GM21619 (cell line): ENCODE measurements around the gene FGFRL1.
"Not testable (repeated sequence)": the region's sequence is repeated elsewhere in the genome, so short reads cannot be mapped to it uniquely, and the experiment has no call there.

ENCODE experiments used
- ATAC-seq: cut with Tn5 transposase; IDR thresholded peaks from one replicate; pipeline ENCODE4 v1.9.1; 2021; ENCODE audit not compliant: unreplicated experiment

FGFRL1 gene

GRCh38 chr4:992297-993110 lies 18.9 kb upstream of the FGFRL1 start:
- ATAC-seq: no peak

DNA sequence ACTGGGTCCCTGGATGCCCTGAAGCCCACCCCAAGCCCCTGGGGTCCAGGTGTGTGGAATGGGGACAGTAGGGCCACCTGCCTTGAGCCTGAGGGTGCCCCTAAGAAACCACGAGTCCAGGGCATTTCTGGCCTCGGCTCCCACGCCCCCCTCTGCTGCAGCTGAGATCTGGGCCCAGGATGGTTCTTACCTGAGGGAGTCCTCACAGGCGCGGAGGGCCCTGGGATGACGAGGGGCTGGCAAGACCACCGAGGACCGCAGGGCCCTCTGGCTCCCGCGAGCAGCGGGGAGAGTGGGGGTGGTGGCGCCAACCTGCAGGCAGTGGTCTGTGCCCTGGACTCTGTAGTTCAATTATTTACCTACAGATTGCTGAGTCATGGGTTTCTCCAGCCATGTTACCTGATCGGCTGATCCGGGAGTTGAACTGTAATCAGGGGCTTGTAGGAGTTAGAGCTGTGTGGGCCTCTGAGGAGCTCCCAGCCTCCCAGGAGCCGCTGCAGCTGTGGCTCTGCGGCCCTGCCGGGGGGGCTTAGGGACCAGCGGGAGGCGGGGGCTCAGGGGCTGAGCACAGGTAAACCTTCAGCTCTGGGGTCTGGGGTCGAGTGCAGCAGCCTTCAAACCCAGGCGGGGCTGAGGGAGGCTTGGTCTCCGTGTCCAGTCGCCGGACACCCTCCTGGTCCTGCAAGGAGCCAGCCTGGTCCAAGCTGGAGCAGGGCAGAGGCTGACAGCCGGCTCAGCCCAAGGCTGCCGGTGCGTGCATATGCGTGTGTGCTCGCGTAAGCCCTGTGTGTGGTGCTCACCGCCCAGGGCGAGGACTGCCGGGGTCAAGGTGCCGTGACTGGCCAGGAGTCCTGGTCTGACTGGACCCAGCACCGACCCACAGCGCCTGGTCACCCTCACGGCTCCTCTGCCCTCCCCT lies 18.1 kb upstream of the FGFRL1 start, which contains the start of gene SLC26A1:
TSS of gene SLC26A1 (minus strand) at position 294 of the 919 bp plus-strand sequence. CDS start 1,701 bp downstream, outside the sequence.
- ATAC-seq: no peak

DNA sequence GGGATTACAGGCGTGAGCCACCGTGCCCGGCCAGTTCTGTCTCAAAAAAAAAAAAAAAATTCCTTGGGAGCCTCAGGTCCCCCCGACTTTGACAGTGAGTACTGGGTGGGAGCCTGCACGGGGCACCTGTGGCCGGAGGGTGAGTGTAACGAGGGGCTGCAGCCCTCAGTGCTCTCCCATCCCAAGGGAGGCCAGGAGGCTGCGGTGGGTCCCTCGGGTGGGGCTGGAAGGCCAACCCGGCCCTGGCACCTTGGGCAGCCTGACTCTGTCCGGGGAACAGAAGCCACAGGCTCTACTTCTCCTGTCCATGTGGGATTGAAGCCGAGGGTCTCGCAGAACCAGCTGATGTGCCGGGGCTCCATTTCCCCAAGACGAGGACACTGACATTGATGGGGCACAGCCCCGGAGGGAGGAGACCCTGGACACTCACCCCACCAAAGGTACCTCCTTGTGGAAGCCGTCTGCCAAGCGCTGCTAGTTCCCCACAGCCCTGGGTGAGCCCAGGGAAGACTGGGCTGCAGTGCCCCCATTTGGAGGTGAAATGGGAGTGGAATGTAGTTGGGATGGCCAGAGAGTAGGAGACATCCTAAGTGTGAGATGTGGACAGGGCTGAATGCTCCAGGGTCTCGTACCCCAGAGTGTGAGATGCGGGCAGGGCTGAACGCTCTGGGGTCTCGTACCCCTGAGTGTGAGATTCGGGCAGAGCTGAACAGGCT lies 16.0 kb upstream of the FGFRL1 start:
- no peak for ATAC-seq

DNA sequence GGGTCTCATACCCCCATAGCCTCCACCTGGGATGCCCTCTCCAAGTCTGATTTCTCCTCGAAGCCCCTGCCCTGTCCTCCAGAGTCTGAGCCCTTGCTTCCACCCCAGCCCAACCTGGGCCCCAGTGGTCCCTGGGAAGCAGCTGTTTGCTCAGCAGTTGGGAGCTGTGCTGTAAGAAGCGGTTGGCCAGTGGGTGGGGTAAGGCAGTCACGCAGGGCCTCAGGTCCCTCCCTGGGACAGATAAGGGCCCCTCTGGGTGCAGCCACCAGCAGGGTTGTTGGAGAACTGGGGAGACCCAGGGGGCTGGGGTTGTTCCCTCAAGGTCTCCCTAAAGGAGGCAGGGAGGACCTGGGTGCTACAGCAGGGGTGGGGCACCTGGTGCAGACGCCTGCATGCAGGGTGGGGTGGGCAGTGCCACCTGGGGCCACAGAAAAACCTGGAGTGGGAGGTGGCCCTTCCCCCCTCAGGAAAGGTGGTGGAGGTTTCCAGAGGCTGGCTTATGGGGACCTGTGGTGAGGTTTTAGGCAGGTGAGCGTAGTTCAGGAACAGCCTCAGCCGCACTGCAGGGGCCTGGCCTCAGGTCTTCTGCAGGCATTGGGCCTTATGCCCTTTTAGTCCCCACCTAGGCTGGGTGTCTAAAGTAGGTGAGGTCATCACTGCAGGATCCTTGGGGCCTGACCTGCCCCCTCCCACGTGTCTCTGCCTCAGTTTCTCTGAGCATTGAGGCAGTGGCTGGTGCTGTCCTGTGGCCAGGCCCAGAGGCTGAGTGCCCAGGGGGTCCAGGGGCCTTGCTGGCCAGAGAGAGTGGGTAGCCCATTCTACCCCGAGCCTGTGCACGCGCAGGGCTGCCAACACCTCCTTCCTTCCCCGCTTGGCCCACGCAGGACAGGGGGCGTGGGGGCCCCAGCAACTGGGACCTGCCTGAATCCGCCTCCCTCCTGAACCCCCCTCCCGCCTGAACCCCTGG lies 15.1 kb upstream of the FGFRL1 start:
- no peak for ATAC-seq

DNA sequence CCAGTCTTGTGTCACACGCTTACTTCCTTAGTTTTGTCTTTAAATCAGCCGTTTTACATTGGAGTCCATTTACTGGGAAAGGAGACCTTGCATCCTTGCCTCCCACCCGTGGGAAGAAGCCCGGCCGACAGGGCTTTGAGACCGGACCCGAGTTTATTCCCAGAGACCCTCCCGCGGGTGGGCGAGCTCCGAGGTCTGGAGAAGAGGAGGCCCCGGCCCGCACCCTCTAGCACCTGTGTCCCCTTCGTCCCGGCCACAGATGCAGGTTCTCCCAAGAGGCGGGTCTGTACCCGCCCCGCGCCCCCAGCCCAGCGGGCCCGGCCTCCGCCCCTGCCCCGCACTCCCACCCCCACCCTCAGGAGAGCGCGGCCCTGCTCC lies 14.4 kb upstream of the FGFRL1 start:
- ATAC-seq: no peak

DNA sequence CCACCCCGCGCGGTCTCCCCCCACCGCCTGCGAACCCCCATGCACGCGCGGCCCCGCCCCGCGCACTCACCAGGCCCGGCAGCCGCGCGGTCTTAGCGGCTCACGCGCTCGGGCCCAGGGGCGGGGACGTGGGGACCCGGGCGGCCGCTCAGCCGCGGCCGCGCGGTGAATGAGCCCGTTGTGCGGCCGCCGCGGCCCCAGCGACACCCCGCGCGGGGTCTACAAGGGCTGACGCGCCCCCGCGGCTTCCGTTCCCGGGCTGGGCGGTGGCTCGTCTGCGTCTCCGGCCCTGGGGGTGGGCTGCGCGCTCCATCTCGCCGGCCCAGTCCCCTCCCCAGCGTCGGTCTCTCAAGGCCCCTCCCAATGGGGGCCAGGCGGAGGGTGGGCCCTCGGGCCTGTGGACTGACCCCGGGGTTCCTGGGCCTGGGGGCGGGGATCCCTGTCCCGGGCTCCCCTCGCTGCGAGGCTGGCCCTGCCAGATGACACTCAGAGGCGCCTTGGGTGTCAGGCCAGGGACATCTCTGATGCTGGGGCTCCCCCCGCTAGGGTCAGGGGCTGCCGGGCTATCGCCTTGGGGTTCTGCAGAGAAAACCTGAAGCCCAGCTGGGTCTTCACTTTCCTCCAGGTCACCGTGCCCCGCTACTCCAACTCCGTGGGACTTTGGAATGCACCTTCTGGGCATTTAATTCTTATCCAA lies 13.9 kb upstream of the FGFRL1 start:
- ATAC-seq: no peak

- ATAC-seq: no peak
Measured at GRCh38 chr4:998096-998691, 13.2 kb upstream of the FGFRL1 start.

- not testable (repeated sequence) for ATAC-seq
Measured at GRCh38 chr4:999240-999863, 12.1 kb upstream of the FGFRL1 start.

- ATAC-seq: no peak
Measured at GRCh38 chr4:999882-1000425, 11.5 kb upstream of the FGFRL1 start.

GRCh38 chr4:1000686-1001260 lies 10.7 kb upstream of the FGFRL1 start:
- no peak for ATAC-seq

GRCh38 chr4:1001561-1002130 lies 9.8 kb upstream of the FGFRL1 start:
- ATAC-seq: no peak

DNA sequence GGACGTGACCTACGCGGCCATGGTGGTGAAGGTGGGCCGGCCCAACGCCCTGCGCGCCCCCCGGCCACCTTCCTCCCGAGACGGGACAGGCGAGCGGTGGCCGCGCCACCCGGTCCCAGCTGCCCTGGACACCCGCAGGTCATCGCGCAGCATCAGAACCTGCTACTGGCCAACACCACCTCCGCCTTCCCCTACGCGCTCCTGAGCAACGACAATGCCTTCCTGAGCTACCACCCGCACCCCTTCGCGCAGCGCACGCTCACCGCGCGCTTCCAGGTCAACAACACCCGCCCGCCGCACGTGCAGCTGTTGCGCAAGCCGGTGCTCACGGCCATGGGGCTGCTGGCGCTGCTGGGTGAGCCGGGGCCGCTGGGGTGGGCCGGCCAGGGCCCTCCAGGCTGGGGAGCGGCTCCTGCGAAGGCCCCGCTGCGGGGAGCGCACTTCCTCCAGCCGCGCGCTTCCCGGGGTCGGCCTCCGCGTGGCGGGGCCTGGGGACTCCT lies 9.2 kb upstream of the FGFRL1 start:
- ATAC-seq: no peak

- no peak for ATAC-seq
Measured at GRCh38 chr4:1002631-1003251, 8.7 kb upstream of the FGFRL1 start.

GRCh38 chr4:1003271-1004070 lies 8.0 kb upstream of the FGFRL1 start:
- no peak for ATAC-seq

DNA sequence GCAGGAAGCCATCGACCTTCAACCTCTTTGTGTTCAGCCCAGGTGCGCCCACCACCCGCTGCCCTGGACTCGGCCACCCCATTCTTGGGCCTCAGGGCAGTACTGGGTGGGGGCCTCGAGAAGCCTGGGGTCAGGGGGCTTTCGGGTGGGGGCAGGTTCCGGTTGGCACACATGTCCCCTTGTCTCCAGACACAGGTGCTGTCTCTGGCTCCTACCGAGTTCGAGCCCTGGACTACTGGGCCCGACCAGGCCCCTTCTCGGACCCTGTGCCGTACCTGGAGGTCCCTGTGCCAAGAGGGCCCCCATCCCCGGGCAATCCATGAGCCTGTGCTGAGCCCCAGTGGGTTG lies 7.4 kb upstream of the FGFRL1 start:
- no peak for ATAC-seq
